Measurements from ENCODE around the gene RBMS2.

Gene RBMS2

DNA sequence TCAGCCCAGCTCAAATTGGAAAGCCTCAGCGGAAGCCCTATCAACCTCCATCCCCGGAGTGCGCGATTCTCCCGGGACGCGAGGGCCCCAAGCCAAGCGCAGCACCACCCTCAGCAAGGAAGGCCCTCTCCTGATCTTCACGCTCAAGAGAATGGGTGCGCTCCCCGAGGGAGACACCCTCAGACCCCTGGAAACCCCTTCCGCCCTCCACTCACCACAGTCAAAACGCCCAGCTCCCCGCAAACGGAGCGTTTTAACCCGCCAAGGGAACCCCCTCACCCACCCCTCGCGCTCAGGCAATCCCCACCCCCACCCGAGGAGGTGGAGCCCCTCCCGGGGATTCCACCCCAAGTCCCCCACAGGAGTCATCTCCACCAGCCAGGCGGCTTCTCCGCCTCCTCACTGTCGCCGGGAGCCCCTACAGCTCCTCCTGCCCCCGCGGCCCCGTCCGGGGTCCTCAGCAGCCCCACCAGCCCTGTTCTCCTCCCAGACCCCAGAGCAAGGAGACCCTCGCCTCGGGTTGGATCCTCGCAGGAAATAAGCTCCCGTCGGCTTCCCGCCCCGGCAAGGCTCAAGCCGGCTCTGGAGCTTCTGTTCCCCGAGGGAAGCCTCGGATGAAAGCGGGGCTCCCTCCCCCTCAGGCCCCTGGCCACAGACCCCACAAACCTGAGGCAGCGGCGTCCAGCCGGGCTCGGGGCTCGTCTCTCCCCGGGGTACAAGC is 108.0 kb downstream of the RBMS2 start:
- no peaks in the 10 kb centered on the region for H3K27me3 ChIP-seq (ENCODE audit: insufficient read depth, low read length)

GRCh38 chr12:56630180-56630632 is 108.6 kb downstream of the RBMS2 start, which contains the start of gene BAZ2A:
Gene BAZ2A, minus strand, starts transcription at chr12:56630326. Its CDS starts 12,796 bp downstream, at chr12:56617530.
- H3K4me1 ChIP-seq (ENCODE audit: control insufficient read depth, insufficient read depth, low read length, unreplicated experiment), result peaks cover 45% of the 10 kb centered on the region
- H3K4me3 ChIP-seq (ENCODE audit: low read depth, low read length), result peak within 1 kb of the TSS; percentile 91
- H3K27me3 ChIP-seq (ENCODE audit: insufficient read depth, low read length), result no peaks in the 10 kb centered on the region
- H2AFZ ChIP-seq (ENCODE audit: low read length, unreplicated experiment), result peak within 1 kb of the TSS; percentile 84
- H3K36me3 ChIP-seq (ENCODE audit: insufficient read depth, low read length), result peaks cover 11% of the 10 kb centered on the region; the same call in 1 of the 2 replicates
- peak within 1 kb of the TSS; percentile 87 for H3K27ac ChIP-seq (ENCODE audit: low read depth, low read length)
- H3K79me2 ChIP-seq (ENCODE audit: control insufficient read depth, insufficient read depth, low read length, unreplicated experiment), result peaks cover 87% of the 10 kb centered on the region

More for the DNA sequence above, 108.0 kb downstream of the RBMS2 start:
- Histone ChIP-seq H3K79me2 (ENCODE audit: control insufficient read depth, insufficient read depth, low read length, unreplicated experiment) (peaks cover 88% of the 10 kb centered on the region), H3K4me3 (ENCODE audit: low read depth, low read length) (peak overlapping the region; percentile 91), H3K27ac (ENCODE audit: low read depth, low read length) (peak overlapping the region; percentile 87), H3K4me1 (ENCODE audit: control insufficient read depth, insufficient read depth, low read length, unreplicated experiment) (peaks cover 45% of the 10 kb centered on the region), H2AFZ (ENCODE audit: low read length, unreplicated experiment) (peak overlapping the region; percentile 84), H3K36me3 (ENCODE audit: insufficient read depth, low read length) (peaks cover 13% of the 10 kb centered on the region; the same call in 1 of the 2 replicates)

DNA sequence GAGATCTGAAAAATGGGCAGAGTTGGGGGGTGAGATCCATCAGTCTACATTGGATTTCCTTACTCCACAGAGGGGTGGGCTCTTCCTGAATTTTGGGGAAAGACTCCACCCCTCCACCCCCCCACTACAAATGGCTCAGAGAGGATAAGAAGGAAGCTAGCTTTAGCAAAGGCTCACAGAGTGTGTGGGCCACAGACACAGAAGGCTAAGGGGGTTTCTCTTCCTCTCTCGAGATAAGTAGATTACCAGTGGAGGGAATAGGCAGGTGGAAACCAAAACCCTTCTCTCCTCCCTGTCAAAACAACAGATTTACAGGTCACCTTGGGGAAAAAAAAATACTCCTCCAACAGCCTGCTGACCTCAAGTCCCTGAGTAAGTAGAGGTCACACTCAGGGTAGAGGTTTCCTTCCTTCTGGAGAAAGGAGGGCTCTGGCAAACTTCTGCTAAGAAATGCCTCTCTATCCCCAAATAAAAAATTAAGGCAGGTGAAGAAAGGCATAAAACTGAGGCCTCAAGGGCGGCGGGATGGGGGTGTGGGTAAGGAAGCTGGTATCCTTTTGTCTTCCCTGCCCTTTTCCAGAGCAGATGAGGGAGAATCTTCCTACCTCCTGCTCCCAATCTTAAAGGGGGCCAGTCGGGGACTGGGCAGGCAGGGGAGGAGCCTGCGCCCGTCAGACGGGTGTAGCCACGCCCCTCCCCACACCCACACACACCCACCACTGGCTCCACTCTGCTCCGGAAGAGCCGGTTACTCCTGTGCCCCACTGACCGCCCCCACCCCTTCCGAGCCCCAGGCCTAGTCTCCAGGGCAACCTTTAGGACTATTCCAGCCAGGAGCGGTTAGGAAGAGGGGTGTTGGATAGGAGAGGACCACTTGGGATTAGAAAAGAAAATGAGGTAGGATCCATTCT is 110.4 kb downstream of the RBMS2 start:
- peak overlapping the region; percentile 84; the same call in 1 of the 2 replicates for H3K4me3 ChIP-seq (ENCODE audit: low read depth, low read length)
- H3K27me3 ChIP-seq (ENCODE audit: insufficient read depth, low read length), result no peaks in the 10 kb centered on the region
- H3K27ac ChIP-seq (ENCODE audit: low read depth, low read length), result no peak overlapping the region
- peaks cover 78% of the 10 kb centered on the region for H3K79me2 ChIP-seq (ENCODE audit: control insufficient read depth, insufficient read depth, low read length, unreplicated experiment)
- no peak overlapping the region for H2AFZ ChIP-seq (ENCODE audit: low read length, unreplicated experiment)
- H3K4me1 ChIP-seq (ENCODE audit: control insufficient read depth, insufficient read depth, low read length, unreplicated experiment), result peaks cover 39% of the 10 kb centered on the region
- 0 out of 2 replicates have a peak, but pooled peaks cover under 1% of the 10 kb centered on the region for H3K36me3 ChIP-seq (ENCODE audit: insufficient read depth, low read length)

DNA sequence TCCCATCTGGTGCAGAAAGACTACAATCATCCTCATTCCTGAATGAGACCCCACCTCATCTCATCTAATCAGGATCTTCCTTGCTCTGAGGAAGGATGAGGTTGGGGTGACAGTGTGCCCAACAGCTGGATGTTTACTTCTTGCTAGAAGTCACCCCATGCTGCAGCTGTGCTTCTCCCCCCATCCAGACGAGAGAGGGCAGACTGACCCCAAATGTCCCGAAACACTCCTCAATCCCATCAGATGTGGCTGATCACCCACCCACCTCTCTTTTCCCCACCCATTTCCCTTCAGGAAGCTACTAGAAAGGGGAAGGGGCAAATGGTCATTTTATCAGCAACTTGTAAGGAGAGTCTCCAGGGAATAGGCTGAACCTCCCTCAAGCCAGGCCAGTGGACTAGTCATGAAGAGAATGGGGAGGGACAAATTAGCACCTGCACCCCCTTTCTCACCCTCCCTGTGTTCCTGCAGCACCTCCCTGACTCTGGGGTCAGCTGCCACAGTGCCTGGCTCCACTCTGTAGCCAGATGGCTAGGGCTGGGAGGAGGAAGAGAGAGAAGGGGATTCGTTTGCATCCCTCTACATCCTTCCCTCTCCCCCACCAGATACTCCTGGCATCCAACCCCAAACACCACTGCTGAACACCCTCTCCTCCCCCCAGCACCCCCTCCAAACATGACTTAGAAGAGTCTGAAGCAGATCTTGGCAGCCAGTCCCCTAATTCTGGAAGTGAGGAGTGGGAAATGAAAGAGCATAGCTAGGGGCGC is 111.3 kb downstream of the RBMS2 start:
- Histone ChIP-seq H2AFZ (ENCODE audit: low read length, unreplicated experiment) (no peak overlapping the region), H3K27me3 (ENCODE audit: insufficient read depth, low read length) (no peaks in the 10 kb centered on the region), H3K4me3 (ENCODE audit: low read depth, low read length) (peak overlapping the region; percentile 84; the same call in 1 of the 2 replicates), H3K36me3 (ENCODE audit: insufficient read depth, low read length) (peaks cover 3% of the 10 kb centered on the region; the same call in 1 of the 2 replicates), H3K27ac (ENCODE audit: low read depth, low read length) (no peak overlapping the region), H3K4me1 (ENCODE audit: control insufficient read depth, insufficient read depth, low read length, unreplicated experiment) (peaks cover 39% of the 10 kb centered on the region), H3K79me2 (ENCODE audit: control insufficient read depth, insufficient read depth, low read length, unreplicated experiment) (peaks cover 70% of the 10 kb centered on the region)

GRCh38 chr12:56633468-56634241 is 112.0 kb downstream of the RBMS2 start:
- Histone ChIP-seq H3K4me1 (ENCODE audit: control insufficient read depth, insufficient read depth, low read length, unreplicated experiment) (peaks cover 34% of the 10 kb centered on the region), H3K79me2 (ENCODE audit: control insufficient read depth, insufficient read depth, low read length, unreplicated experiment) (peaks cover 64% of the 10 kb centered on the region), H3K27ac (ENCODE audit: low read depth, low read length) (no peak overlapping the region), H3K36me3 (ENCODE audit: insufficient read depth, low read length) (peaks cover 8% of the 10 kb centered on the region; the same call in 1 of the 2 replicates), H2AFZ (ENCODE audit: low read length, unreplicated experiment) (no peak overlapping the region), H3K27me3 (ENCODE audit: insufficient read depth, low read length) (no peaks in the 10 kb centered on the region), H3K4me3 (ENCODE audit: low read depth, low read length) (peak overlapping the region; percentile 84)

DNA sequence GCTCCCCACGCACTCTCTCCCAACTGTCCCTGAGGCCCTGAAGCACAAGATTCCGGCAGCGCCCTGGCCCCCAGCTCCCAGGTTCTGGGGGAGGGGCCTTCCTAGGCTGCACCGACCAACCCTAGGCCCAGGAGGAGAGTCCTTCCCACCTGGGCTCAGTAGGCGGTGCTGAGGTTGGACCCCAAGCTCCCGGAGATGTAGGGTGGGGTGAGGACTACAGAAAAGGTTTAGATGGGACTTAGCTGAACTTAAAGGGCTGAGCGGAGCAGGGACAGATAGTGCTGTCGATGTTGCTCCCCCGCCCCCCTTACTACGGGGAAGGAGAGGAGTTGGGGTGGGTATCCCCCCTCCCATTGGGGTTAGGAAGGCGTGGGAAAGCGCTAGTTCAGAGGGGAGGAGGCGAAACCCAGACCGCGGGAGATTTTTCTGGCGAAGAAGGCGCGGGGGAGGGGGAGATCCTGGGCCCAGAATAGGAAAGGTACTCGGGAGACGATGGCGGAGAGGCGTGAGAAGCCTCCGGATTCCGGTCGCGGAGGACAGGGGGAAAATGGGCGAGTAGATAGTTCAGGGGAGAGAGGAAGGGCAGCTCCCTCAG is 112.7 kb downstream of the RBMS2 start:
- Histone ChIP-seq H3K27ac (ENCODE audit: low read depth, low read length) (no peak overlapping the region), H3K4me3 (ENCODE audit: low read depth, low read length) (peak overlapping the region; percentile 84), H2AFZ (ENCODE audit: low read length, unreplicated experiment) (peak overlapping the region; percentile 4), H3K36me3 (ENCODE audit: insufficient read depth, low read length) (peaks cover 11% of the 10 kb centered on the region; the same call in 1 of the 2 replicates), H3K27me3 (ENCODE audit: insufficient read depth, low read length) (no peaks in the 10 kb centered on the region), H3K4me1 (ENCODE audit: control insufficient read depth, insufficient read depth, low read length, unreplicated experiment) (peaks cover 34% of the 10 kb centered on the region), H3K79me2 (ENCODE audit: control insufficient read depth, insufficient read depth, low read length, unreplicated experiment) (peaks cover 57% of the 10 kb centered on the region)

DNA sequence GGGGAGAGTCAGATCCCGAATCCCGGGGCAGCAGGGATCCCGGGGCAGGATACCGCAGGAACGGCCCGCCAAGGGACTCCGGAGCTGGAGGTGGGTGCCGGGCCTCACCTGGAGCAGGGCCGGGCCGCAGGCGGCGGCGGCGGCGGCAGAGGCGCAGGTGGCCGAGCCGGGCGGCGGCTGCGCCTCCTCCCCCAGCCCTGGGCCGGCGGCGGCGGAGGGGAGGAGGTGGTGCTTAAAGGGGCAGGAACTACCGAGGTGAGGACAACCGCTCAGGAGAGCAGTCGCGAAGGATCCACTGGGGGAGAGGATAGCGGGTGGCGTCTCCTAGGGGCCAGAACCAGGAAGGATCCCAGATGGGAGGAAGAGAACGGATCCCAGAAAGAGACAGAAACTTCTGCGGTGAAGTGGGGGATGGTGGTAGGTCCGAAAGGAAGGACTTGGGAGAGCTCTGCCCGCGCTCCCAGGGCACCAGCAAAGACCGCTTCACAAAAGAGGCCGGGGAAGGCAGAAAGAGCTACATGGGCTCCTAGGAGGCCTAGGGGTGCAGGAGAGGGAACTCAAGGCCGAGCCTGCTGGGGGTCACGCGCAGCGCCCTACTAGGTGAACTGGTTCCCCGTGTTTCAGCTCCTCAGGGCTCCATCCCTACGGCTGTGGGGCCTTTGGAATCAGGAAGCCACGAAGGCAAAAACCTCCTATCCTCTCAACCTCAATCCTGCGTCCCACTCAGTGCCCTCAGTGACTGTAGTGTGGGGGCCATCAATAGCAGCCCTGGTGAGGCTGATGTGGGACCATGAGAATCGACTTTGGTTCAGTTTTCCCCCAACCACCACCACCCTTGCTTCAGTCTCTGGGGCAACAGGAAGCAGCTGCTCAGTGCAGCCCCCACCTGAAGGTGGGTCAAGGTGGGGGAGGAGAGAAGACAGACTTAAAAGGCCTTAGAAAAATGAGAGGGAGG is 113.5 kb downstream of the RBMS2 start:
- peaks cover 13% of the 10 kb centered on the region for H3K36me3 ChIP-seq (ENCODE audit: insufficient read depth, low read length)
- H3K27ac ChIP-seq (ENCODE audit: low read depth, low read length), result peak overlapping the region; percentile 79
- peaks cover 49% of the 10 kb centered on the region for H3K79me2 ChIP-seq (ENCODE audit: control insufficient read depth, insufficient read depth, low read length, unreplicated experiment)
- no peaks in the 10 kb centered on the region for H3K27me3 ChIP-seq (ENCODE audit: insufficient read depth, low read length)
- H2AFZ ChIP-seq (ENCODE audit: low read length, unreplicated experiment), result peak overlapping the region; percentile 16
- H3K4me1 ChIP-seq (ENCODE audit: control insufficient read depth, insufficient read depth, low read length, unreplicated experiment), result peaks cover 34% of the 10 kb centered on the region
- peak overlapping the region; percentile 84 for H3K4me3 ChIP-seq (ENCODE audit: low read depth, low read length)

- Histone ChIP-seq H3K27ac (ENCODE audit: low read depth, low read length) (peak overlapping the region; percentile 79), H2AFZ (ENCODE audit: low read length, unreplicated experiment) (peak overlapping the region; percentile 49), H3K36me3 (ENCODE audit: insufficient read depth, low read length) (peaks cover 13% of the 10 kb centered on the region), H3K27me3 (ENCODE audit: insufficient read depth, low read length) (no peaks in the 10 kb centered on the region), H3K79me2 (ENCODE audit: control insufficient read depth, insufficient read depth, low read length, unreplicated experiment) (peaks cover 45% of the 10 kb centered on the region), H3K4me1 (ENCODE audit: control insufficient read depth, insufficient read depth, low read length, unreplicated experiment) (peaks cover 26% of the 10 kb centered on the region), H3K4me3 (ENCODE audit: low read depth, low read length) (peak overlapping the region; percentile 84)
Measured at GRCh38 chr12:56635806-56636674, 114.4 kb downstream of the RBMS2 start.

Data from ACC112 (cell line).